ENCODE data around the gene GNAT3.

The GNAT3 gene

GRCh38 chr7:80511964-80512363, at the start of gene GNAT3:
GNAT3 (minus strand) TSS chr7:80512064; CDS start chr7:80511926, 138 bp downstream.
- DNase-seq = no peak

GRCh38 chr7:80558116-80558515, 46.3 kb upstream of the GNAT3 start:
- no peak for DNase-seq

GRCh38 chr7:80552031-80552694, 40.3 kb upstream of the GNAT3 start:
- no peak for DNase-seq

GRCh38 chr7:80550005-80550404, 38.1 kb upstream of the GNAT3 start:
- no peak for DNase-seq

- DNase-seq = no peak
Measured at GRCh38 chr7:80548840-80549530, 37.1 kb upstream of the GNAT3 start.

- DNase-seq = no peak
Measured at GRCh38 chr7:80542398-80542797, 30.5 kb upstream of the GNAT3 start.

- no peak for DNase-seq
Measured at GRCh38 chr7:80540836-80541235, 29.0 kb upstream of the GNAT3 start.

- no peak for DNase-seq
Measured at GRCh38 chr7:80537091-80537490, 25.2 kb upstream of the GNAT3 start.

- DNase-seq = no peak
Measured at GRCh38 chr7:80536426-80536825, 24.6 kb upstream of the GNAT3 start.

GRCh38 chr7:80533287-80533686, 21.4 kb upstream of the GNAT3 start:
- no peak for DNase-seq

GRCh38 chr7:80532153-80532552, 20.3 kb upstream of the GNAT3 start:
- DNase-seq = no peak

GRCh38 chr7:80530136-80530535, 18.3 kb upstream of the GNAT3 start:
- no peak for DNase-seq

- no peak for DNase-seq
Measured at GRCh38 chr7:80529362-80529761, 17.5 kb upstream of the GNAT3 start.

- DNase-seq = no peak
Measured at GRCh38 chr7:80528689-80529088, 16.8 kb upstream of the GNAT3 start.

- DNase-seq = no peak
Measured at GRCh38 chr7:80526472-80526871, 14.6 kb upstream of the GNAT3 start.

GRCh38 chr7:80524693-80525092, 12.8 kb upstream of the GNAT3 start:
- DNase-seq = no peak

- DNase-seq = no peak
Measured at GRCh38 chr7:80521809-80522208, 9.9 kb upstream of the GNAT3 start.

- DNase-seq = no peak
Measured at GRCh38 chr7:80520199-80520598, 8.3 kb upstream of the GNAT3 start.

- no peak for DNase-seq
Measured at GRCh38 chr7:80517282-80517747, 5.5 kb upstream of the GNAT3 start.

- no peak for DNase-seq
Measured at GRCh38 chr7:80515298-80515697, 3.4 kb upstream of the GNAT3 start.

GRCh38 chr7:80510021-80510420, 1.8 kb downstream of the GNAT3 start:
- DNase-seq = no peak

GRCh38 chr7:80508440-80508839, 3.4 kb downstream of the GNAT3 start:
- no peak for DNase-seq

- DNase-seq = no peak
Measured at GRCh38 chr7:80505900-80506500, 5.9 kb downstream of the GNAT3 start.

GRCh38 chr7:80500325-80500724, 11.5 kb downstream of the GNAT3 start:
- DNase-seq = no peak

Data from activated CD4-positive, alpha-beta T cell treated with anti-CD3 and anti-CD28 coated beads, Interleukin-2, Interleukin-6, amounts not matched to agents 100 ng/mL and 50 ng/mL, durations not matched to agents 16 hours and 8 hours (primary cell).